Esophagus muscularis mucosa (tissue), 3 donors: ENCODE data around the gene NECTIN2.

Experiments used
- CTCF ChIP-seq, 3 experiments: fragments of 200-600 bp in 2 of 3; fragments of 450-650 bp in 1 of 3; sonication (generic) in 2 of 3; IDR thresholded peaks; one replicate each; pipeline ENCODE4 v1.5.1; 2017 to 2019; ENCODE audit warnings: antibody characterized with exemption in 3 of 3, mild to moderate bottlenecking in 2 of 3, moderate library complexity in 1 of 3
- POLR2A ChIP-seq: fragments of 450-650 bp; IDR thresholded peaks from one replicate; pipeline ENCODE4 v1.6.1; 2017; ENCODE audit warnings: antibody characterized with exemption, moderate library complexity, mild to moderate bottlenecking, low read depth

GRCh38 chr19:44840811-44841210 is 5.3 kb upstream of the NECTIN2 start:
- TF ChIP-seq CTCF (IDR thresholded peaks at IDR 0.05) (no peak), POLR2A (no peak)
